ENCODE results near the gene SLC17A4.

GRCh38 chr6:25788305-25788922 lies 33.9 kb downstream of the SLC17A4 start:
- TF ChIP-seq CTCF (conservative IDR thresholded peaks at IDR 0.05; ENCODE audit: low read length) (peak; percentile 82), EZH2phosphoT487 (IDR thresholded peaks at IDR 0.05; ENCODE audit: borderline replicate concordance) (no peak)

Measured in Loucy (cell line).